SK-N-SH (cell line): Measurements from ENCODE around the gene APBA2. TPM values are rescaled to one million over a fixed set of nuclear protein-coding genes. Genes with fewer than 3 reads are reported as not detected.
"Not testable (repeated sequence)": the region's sequence is repeated elsewhere in the genome, so short reads cannot be mapped to it uniquely, and the experiment has no call there.

Experiments
- CTCF ChIA-PET: fragments of 300-600, 350-600 bp; formaldehyde crosslinking; extraction: SDS; loops from one replicate; lab custom pipeline; 2021; lab: Yijun Ruan, JAX
- POLR2A ChIA-PET: fragments of 350-600 bp; sonication (Branson Sonifier 250); formaldehyde crosslinking; extraction: SDS; loops from one replicate; lab custom pipeline; 2020; ENCODE audit warnings: antibody characterized with exemption, inconsistent platforms; lab: Yijun Ruan, JAX
- DNase-seq: peaks from one replicate; pipeline ENCODE4 v3.0.0; 2012
- H2AFZ ChIP-seq: fragments of 200-600 bp; sonication (generic); 2 replicates; pipeline ENCODE4 v1.8.1; 2016; ENCODE audit warnings: antibody characterized with exemption, mild to moderate bottlenecking, low read depth
- H3F3A ChIP-seq: fragments of 200-600 bp; sonication (generic); replicated peaks from 2 replicates; pipeline ENCODE3; 2016; ENCODE audit warnings: antibody characterized with exemption, mild to moderate bottlenecking; ENCODE audit not compliant: insufficient read depth
- H3K27ac ChIP-seq, 2 experiments: fragments of 200-500 bp in 1 of 2; fragments of 200-600 bp in 1 of 2; sonication (Bioruptor generic) in 1 of 2; sonication (generic), shearing (Covaris generic) in 1 of 2; 2 replicates each; pipeline versions ENCODE4 v1.5.1 to v1.6.1; 2014 to 2016; ENCODE audit warnings: low read depth in 2 of 2, inconsistent platforms in 1 of 2, low read length in 1 of 2, mild to moderate bottlenecking in 1 of 2, mixed read lengths in 1 of 2
- H3K27me3 ChIP-seq: fragments of 200-600 bp; sonication (generic), shearing (Covaris generic); 2 replicates; pipeline ENCODE4 v1.6.1; 2016; ENCODE audit warnings: mixed run types; ENCODE audit not compliant: insufficient read depth
- H3K36me3 ChIP-seq, 2 experiments: fragments of 200-500 bp in 1 of 2; fragments of 200-600 bp in 1 of 2; sonication (Bioruptor generic) in 1 of 2; sonication (generic) in 1 of 2; replicated peaks in 1 of 2; 2 replicates each; pipeline versions ENCODE3 to v1.5.1; 2014 to 2016; ENCODE audit warnings: low read length in 1 of 2, mild to moderate bottlenecking in 1 of 2; ENCODE audit not compliant: insufficient read depth in 2 of 2, control insufficient read depth in 1 of 2
- H3K4me1 ChIP-seq, 2 experiments: fragments of 200-500 bp in 1 of 2; fragments of 200-600 bp in 1 of 2; sonication (Bioruptor generic) in 1 of 2; sonication (generic), shearing (Covaris generic) in 1 of 2; 2 replicates each; pipeline versions ENCODE4 v1.5.1 to v1.6.1; 2014 to 2016; ENCODE audit warnings: low read depth in 1 of 2, low read length in 1 of 2, mixed run types in 1 of 2; ENCODE audit not compliant: insufficient read depth in 2 of 2, control insufficient read depth in 1 of 2
- H3K4me2 ChIP-seq: fragments of 200-600 bp; sonication (generic), shearing (Covaris generic); 2 replicates; pipeline ENCODE4 v1.6.1; 2017; ENCODE audit warnings: mixed run types
- H3K4me3 ChIP-seq, 2 experiments: fragments of 200-500 bp in 1 of 2; fragments of 200-600 bp in 1 of 2; sonication (Bioruptor generic) in 1 of 2; sonication (generic), shearing (Covaris generic) in 1 of 2; 2 replicates each; pipeline versions ENCODE4 v1.5.1 to v1.8.1; 2014 to 2016; ENCODE audit warnings: low read depth in 2 of 2, inconsistent platforms in 1 of 2, low read length in 1 of 2, mild to moderate bottlenecking in 1 of 2, mixed read lengths in 1 of 2, moderate library complexity in 1 of 2
- H3K79me2 ChIP-seq: fragments of 200-600 bp; sonication (generic); 2 replicates; pipeline ENCODE4 v1.8.1; 2017; ENCODE audit warnings: mild to moderate bottlenecking; ENCODE audit not compliant: insufficient read depth
- H3K9ac ChIP-seq: fragments of 200-600 bp; sonication (generic); 2 replicates; pipeline ENCODE4 v1.6.1; 2017; ENCODE audit warnings: mixed run types
- H3K9me2 ChIP-seq: fragments of 200-600 bp; sonication (generic); 2 replicates; pipeline ENCODE4 v1.6.1; 2017; ENCODE audit warnings: mixed run types
- H3K9me3 ChIP-seq: fragments of 200-600 bp; sonication (generic); 2 replicates; pipeline ENCODE4 v1.6.1; 2017; ENCODE audit warnings: mixed run types, mild to moderate bottlenecking, moderate library complexity
- H4K20me1 ChIP-seq: fragments of 200-600 bp; sonication (generic); 2 replicates; pipeline ENCODE4 v1.6.1; 2017; ENCODE audit warnings: mild to moderate bottlenecking, mixed run types; ENCODE audit not compliant: insufficient read depth
- CTCF ChIP-seq: fragments of 200-600 bp; sonication (generic); IDR thresholded peaks from 2 replicates; pipeline ENCODE4 v1.6.1; 2017; ENCODE audit warnings: antibody characterized with exemption, mild to moderate bottlenecking, moderate library complexity
- EP300 ChIP-seq, 2 experiments: IDR thresholded peaks; 2 replicates each; pipeline versions ENCODE4 v1.4.0 to v1.6.1; 2012; ENCODE audit warnings: borderline replicate concordance in 1 of 2, low read depth in 1 of 2, low read length in 1 of 2
- GATA2 ChIP-seq: sonication (generic); formaldehyde crosslinking; IDR thresholded peaks from 2 replicates; pipeline ENCODE4 v1.5.0; 2020; ENCODE audit warnings: mild to moderate bottlenecking, missing genetic modification reagents
- JUND ChIP-seq: IDR thresholded peaks from 2 replicates; pipeline ENCODE4 v1.4.0; 2012
- RAD21 ChIP-seq: IDR thresholded peaks from 2 replicates; pipeline ENCODE4 v1.6.1; 2012; ENCODE audit warnings: mild to moderate bottlenecking, low read length
- SIN3A ChIP-seq: IDR thresholded peaks from 2 replicates; pipeline ENCODE4 v1.6.1; 2012; ENCODE audit warnings: low read depth, mild to moderate bottlenecking, low read length, moderate library complexity, borderline replicate concordance
- SMC3 ChIP-seq: IDR thresholded peaks from 2 replicates; pipeline ENCODE4 v1.6.1; 2012; ENCODE audit warnings: low read depth, low read length, improper control_type of control experiment
- WGBS: methylation state at CpG from one replicate; pipeline ENCODE4 v1.1.6; 2017; ENCODE audit warnings: low lambda C conversion rate; 5-methylcytosine and 5-hydroxymethylcytosine counted together
- polyA plus RNA-seq, 3 experiments: library from polyadenylated mRNA; depleted of rRNA; stranded (reverse); fragments of >200 nt; gene quantifications; 2 replicates each; pipeline ENCODE4 v1.2.3, GENCODE V29; 2012

Gene APBA2
- polyA plus RNA-seq, 1 of the 3 experiments (the other 2 are of a cell fraction), result 12.7 TPM

- no peaks in the 10 kb centered on the region; a peak in 1 of 4 replicates for H3K4me1 ChIP-seq
- no peak overlapping the region for H3K9ac ChIP-seq
- no peaks in the 10 kb centered on the region for H3F3A ChIP-seq
- no peaks in the 10 kb centered on the region for H4K20me1 ChIP-seq
- H2AFZ ChIP-seq, result no peak overlapping the region
- H3K27ac ChIP-seq, result no peak overlapping the region
- H3K9me2 ChIP-seq, result no peaks in the 10 kb centered on the region
- H3K36me3 ChIP-seq, result no peaks in the 10 kb centered on the region
- TF ChIP-seq SIN3A (no peak), GATA2 (no peak), JUND (no peak), EP300 (IDR thresholded peaks at IDR 0.05; ENCODE audit: borderline replicate concordance in 1 of 2, low read depth in 1 of 2, low read length in 1 of 2) (no peak)
- H3K4me3 ChIP-seq, result no peak overlapping the region
- H3K27me3 ChIP-seq, result no peaks in the 10 kb centered on the region
- no peaks in the 10 kb centered on the region for H3K9me3 ChIP-seq
- ChIA-PET CTCF (interaction anchor here (0.6 to 4.6 kb wide), 29 partner anchors 9 to 523 kb away, joined by 3 to 51 read pairs (median 4); no protein-coding TSS in a partner anchor), POLR2A (no interaction called here)
- no peak overlapping the region for H3K4me2 ChIP-seq
- DNase-seq, result no peak
- H3K79me2 ChIP-seq, result no peaks in the 10 kb centered on the region
- 92% methylated on average over 10 of the region's 16 CpGs for WGBS
Measured at GRCh38 chr15:29101491-29101890, 215.7 kb downstream of the APBA2 start.

GRCh38 chr15:29102173-29102794, 216.5 kb downstream of the APBA2 start:
- CTCF ChIA-PET, result interaction anchor here (0.5 to 4.6 kb wide), 37 partner anchors 8 to 637 kb away, joined by 3 to 51 read pairs (median 4); partner anchors contain the start of gene APBA2
- H3K79me2 ChIP-seq, H2AFZ ChIP-seq, POLR2A ChIA-PET, H3K36me3 ChIP-seq, H3K9me3 ChIP-seq, H3F3A ChIP-seq, H4K20me1 ChIP-seq, H3K27me3 ChIP-seq, H3K9ac ChIP-seq, H3K9me2 ChIP-seq, H3K4me2 ChIP-seq, H3K27ac ChIP-seq, H3K4me1 ChIP-seq: not testable (repeated sequence)
- H3K4me3 ChIP-seq, result peak overlapping the region in 1 of 2 experiments; percentile 30; a peak in 1 of 4 replicates
- TF ChIP-seq CTCF (peak; percentile 83), SMC3 (peak; percentile 41; the same call in 1 of the 2 replicates), RAD21 (peak; percentile 59)
- peak; percentile 75 for DNase-seq
- WGBS, result 84% methylated on average over 9 of the region's 10 CpGs
